ENCODE data around the gene ACTMAP.

GRCh38 chr19:40750874-40751537 is 729 bp upstream of the ACTMAP start, which contains the start of gene SNRPA:
- TF ChIP-seq CTCF (IDR thresholded peaks at IDR 0.05), result no peak
- TF ChIP-seq POLR2A (IDR thresholded peaks at IDR 0.05), result peak in 1 of 2 donors; percentile 86

Data from thyroid gland (tissue), 4 donors.